GM18873 (cell line): ENCODE results near the gene COQ7.
A peak's percentile ranks its signal among the peaks of the same experiment; 100 is the strongest.

Experiments
- ATAC-seq: cut with Tn5 transposase; IDR thresholded peaks from one replicate; pipeline ENCODE4 v1.9.1; 2021; ENCODE audit warnings: mild to moderate bottlenecking, moderate library complexity, moderate number of reproducible peaks; ENCODE audit not compliant: unreplicated experiment, low FRiP score

Gene COQ7

DNA sequence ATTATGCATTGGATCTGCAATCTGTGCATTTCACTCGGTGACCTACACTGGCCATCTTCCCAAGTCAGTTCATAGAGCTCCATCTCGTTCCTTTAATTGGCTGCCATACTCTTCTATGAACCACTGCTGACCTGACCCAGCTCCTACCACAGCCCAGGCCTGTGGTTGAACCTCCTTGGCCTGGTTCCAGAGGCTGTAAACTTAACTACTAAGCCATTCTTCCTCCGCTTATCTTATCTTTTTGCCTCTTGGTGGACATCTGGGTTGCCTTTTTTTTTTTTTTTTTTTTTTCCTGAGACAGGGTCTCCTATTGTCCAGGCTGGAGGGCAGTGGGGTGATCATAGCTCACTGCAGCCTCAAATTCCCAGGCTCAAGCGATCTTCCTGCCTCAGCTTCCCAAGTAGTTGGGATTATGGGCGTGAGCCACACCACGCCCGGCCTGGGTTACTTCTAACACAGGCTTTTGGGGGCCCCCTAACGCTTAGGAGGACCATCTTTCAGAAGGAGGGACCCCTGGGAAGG is 18.3 kb downstream of the COQ7 start:
- ATAC-seq: no peak

GRCh38 chr16:19086322-19087199 is 19.1 kb downstream of the COQ7 start:
- peak; percentile 59 for ATAC-seq

DNA sequence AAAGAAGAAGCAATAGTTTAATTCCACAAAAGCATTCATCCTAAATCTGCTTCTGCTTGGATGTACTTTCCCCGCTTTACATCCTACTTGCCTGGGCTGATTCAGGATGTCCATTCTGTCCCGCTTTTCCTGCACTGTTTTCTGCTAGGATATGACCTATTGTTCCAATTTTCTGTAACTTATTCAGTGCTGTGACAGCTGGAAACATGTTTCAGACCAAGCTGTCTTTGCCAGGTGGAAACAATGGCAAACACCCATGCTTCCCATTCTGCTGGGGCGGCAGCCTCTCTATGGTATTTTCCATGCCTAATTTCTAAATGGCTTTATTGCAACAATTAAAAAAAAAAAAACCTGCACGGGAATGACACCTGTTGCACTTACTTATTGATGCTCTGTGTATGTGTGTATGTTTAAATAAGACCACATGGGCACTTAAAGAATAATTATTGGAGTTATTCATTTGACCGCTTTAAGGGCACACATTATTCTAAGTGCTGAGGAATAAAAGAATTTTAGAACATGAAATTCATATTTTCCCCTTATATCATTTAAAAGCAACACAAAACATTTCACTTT is 21.0 kb downstream of the COQ7 start:
- no peak for ATAC-seq

DNA sequence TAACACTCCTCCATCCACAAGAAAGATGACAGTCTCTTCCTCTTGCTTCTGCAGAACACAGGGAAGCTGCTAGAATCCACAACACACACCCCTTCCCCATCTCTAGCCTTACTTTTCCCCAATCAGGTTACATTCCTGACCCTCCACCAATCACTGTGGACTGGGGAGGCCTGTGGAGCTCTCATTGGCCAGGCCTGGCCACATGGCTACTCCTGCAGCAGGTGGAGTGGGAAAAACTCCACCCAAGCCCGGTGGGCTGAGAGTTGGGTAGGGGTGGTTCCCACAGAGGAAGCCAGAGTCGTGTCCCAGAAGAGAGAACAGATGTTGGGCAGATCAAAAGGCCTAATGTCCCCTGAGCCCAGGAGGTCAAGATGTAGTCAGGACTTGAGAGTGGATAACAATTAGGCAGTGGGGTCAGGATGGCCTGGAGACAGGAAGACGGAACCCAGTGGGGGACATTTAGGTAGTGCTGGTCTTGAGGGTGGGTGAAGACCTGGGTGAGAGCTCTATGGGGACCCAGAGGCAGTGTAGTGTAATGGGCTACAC is 22.1 kb downstream of the COQ7 start:
- ATAC-seq: no peak

GRCh38 chr16:19090916-19091315 is 23.5 kb downstream of the COQ7 start:
- ATAC-seq: no peak

DNA sequence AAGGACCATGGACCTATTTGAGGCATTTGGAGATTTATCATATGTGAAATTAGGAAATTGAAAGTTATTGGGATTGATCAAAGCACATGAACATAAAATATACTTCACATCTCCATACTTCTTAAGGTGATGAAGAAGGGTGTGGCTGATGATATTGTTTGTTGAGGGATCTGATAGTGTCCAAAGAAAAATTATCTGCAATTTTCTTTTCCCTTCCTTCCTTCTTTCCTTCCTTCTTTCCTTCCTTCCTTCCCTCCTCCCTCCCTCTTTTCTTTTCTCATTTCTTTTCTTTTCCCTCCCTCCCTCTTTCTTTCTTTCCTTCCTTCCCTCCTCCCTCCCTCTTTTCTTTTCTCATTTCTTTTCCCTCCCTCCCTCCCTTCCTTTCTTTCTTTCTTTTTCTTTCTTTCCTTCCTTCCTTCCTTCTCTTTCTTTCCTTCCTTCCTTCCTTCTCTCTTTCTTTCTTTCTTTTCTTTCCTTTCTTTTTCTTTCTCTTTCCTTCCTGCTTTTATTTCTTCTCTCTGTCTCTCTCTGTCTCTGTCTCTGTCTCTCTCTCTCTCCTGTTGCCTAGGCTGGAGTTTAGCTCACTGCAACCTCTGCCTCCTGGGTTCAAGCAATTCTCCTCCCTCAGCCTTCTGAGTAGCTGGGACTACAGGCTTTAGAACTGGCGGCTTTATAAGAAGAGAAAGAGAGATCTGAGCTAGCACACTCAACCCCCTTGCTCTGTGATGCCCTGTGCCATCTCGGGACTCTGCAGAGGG is 25.4 kb downstream of the COQ7 start:
- ATAC-seq: no peak

GRCh38 chr16:19093631-19094541 is 26.5 kb downstream of the COQ7 start:
- no peak for ATAC-seq

GRCh38 chr16:19094542-19095365 is 27.3 kb downstream of the COQ7 start:
- no peak for ATAC-seq

- ATAC-seq: no peak
Observed at GRCh38 chr16:19095654-19096053, 28.2 kb downstream of the COQ7 start.

GRCh38 chr16:19098173-19098572 is 30.8 kb downstream of the COQ7 start:
- no peak for ATAC-seq

GRCh38 chr16:19102187-19102872 is 34.9 kb downstream of the COQ7 start:
- ATAC-seq: no peak

DNA sequence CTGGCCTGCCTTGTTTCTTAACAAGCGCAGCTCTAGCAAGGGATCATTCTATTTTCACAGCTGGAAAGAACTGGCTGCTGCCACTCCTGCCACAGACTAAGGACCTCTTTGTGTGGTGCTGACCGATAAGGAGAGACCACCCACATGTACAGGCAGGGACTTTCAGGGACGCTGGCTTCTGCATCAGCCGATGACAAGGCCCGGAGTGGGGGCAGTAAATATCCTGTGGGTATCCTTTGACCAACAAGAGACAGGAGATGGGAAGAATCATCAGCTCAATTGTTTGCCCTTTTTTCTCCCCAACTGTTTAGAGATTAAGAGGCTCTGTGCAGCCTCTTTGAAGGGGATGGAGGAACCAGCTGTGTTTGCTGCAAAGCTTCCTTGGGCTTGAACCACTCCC is 37.2 kb downstream of the COQ7 start:
- ATAC-seq: no peak

DNA sequence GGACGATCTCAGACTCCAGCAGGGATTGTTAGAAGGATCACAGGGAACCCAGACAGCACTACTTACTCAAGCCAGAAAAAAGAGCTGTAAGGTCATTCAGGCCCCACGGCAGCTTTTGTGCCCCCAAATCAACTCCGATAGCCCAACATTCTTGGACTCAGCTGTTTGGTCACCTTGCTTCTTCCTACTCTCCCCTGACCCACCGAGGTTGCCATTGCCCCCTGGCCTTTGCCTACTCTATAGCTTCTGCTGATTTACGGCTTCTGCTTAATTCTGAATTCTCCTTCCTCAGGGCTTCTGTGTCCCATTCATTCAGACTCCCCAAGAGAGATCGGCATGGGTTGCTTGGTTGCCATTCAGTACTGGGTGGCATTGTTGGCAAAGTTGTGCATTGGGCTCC is 37.7 kb downstream of the COQ7 start:
- no peak for ATAC-seq

DNA sequence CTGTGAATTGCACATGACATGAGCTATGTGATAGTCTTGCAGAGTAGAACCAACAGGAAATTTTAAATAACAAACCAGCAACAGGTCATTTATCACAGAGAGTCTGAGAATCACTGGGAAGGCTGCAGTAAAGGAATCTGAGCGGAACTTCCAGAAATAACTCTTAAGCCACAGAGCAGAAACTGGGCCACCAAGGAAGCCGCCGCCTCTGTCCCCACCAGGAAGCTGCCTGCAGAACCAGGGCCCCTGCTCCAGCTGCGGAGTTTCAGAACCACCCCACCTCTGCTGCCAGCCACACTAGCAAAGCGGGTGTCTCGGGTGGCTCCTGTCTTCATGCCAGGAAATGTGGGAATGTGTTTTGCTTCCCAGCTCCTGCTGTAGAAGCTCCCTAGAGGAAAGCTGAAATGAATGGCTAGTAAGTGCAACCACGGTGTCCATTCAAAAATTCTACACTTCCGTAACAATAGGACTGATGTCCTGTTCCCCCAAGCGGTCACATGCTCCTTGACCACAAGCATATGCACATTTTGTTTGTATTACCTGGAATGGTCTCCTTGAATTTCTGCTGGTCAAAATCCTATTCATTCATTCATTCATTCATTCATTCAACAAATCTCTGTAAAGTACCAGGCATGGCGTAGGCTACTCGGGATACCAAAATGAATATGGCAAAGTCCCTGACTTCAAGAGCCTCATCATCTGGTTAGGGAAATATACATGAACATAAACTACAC is 38.6 kb downstream of the COQ7 start:
- no peak for ATAC-seq

GRCh38 chr16:19106625-19107020 is 39.2 kb downstream of the COQ7 start:
- no peak for ATAC-seq

GRCh38 chr16:19108409-19109287 is 41.2 kb downstream of the COQ7 start:
- ATAC-seq: no peak

- no peak for ATAC-seq
Observed at GRCh38 chr16:19109288-19109664, 41.9 kb downstream of the COQ7 start.
